HL-60 (cell line): Measurements from ENCODE around the gene SLC17A7.

ENCODE experiments used
- DNase-seq, 2 experiments: peaks; one replicate each; pipeline ENCODE4 v3.0.0-alpha.2; 2010 to 2020; ENCODE audit warnings: low read depth in 1 of 2, low spot score in 1 of 2
- H3K27ac ChIP-seq: fragments of 250-450 bp; sonication (Bioruptor Pico); replicated peaks from 2 replicates; pipeline ENCODE4 v1.5.1; 2020; ENCODE audit warnings: mild to moderate bottlenecking, moderate library complexity
- H3K27me3 ChIP-seq: fragments of 250-450 bp; sonication (Bioruptor Pico); 2 replicates; pipeline ENCODE4 v1.5.1; 2021; ENCODE audit warnings: mild to moderate bottlenecking, moderate library complexity; ENCODE audit not compliant: insufficient read depth, poor library complexity, severe bottlenecking
- H3K4me3 ChIP-seq: replicated peaks from 2 replicates; pipeline ENCODE4 v1.5.1; 2011; ENCODE audit warnings: mild to moderate bottlenecking, control low read depth, low read length; ENCODE audit not compliant: insufficient read depth
- CTCF ChIP-seq: IDR thresholded peaks from one replicate; pipeline ENCODE4 v1.5.1; 2011; ENCODE audit warnings: low read length, control low read depth, inconsistent platforms; ENCODE audit not compliant: insufficient read depth
- GABPA ChIP-seq: IDR thresholded peaks from 2 replicates; pipeline ENCODE4 v1.6.1; 2012; ENCODE audit warnings: low read depth
- POLR2AphosphoS5 ChIP-seq: IDR thresholded peaks from 2 replicates; pipeline ENCODE4 v1.6.1; 2012; ENCODE audit warnings: low read depth
- REST ChIP-seq: IDR thresholded peaks from 2 replicates; pipeline ENCODE4 v1.6.1; 2012; ENCODE audit warnings: low read depth; ENCODE audit not compliant: insufficient replicate concordance
- SPI1 ChIP-seq: IDR thresholded peaks from 2 replicates; pipeline ENCODE4 v1.6.1; 2012; ENCODE audit warnings: low read depth, mild to moderate bottlenecking, borderline replicate concordance

SLC17A7 gene

GRCh38 chr19:49380391-49380790, 60.9 kb downstream of the SLC17A7 start:
- Histone ChIP-seq H3K27ac (no peak overlapping the region), H3K4me3 (no peak overlapping the region)
- TF ChIP-seq GABPA (no peak), POLR2AphosphoS5 (no peak), REST (no peak), CTCF (no peak), SPI1 (no peak)

More at GRCh38 chr19:49380391-49380790, 60.9 kb downstream of the SLC17A7 start:
- H3K27me3 ChIP-seq: no peaks in the 10 kb centered on the region
- DNase-seq: no peak
